Amygdala (tissue), 56 donors: Measurements from ENCODE around the gene AUTS2.
A peak's percentile ranks its signal among the peaks of the same experiment; 100 is the strongest.

Source experiments
- DNase-seq, 56 donors: peaks; one replicate each; lab custom pipeline; 2025; lab: John Stamatoyannopoulos, UW

AUTS2 gene

GRCh38 chr7:70698219-70698832, 1100.1 kb downstream of the AUTS2 start:
- DNase-seq, result peak in 17 of 56 donors; percentile 1 to 67 (median 20)

GRCh38 chr7:70699271-70699670, 1101.0 kb downstream of the AUTS2 start:
- no peak for DNase-seq

GRCh38 chr7:70700055-70700940, 1102.0 kb downstream of the AUTS2 start:
- no peak for DNase-seq

- no peak for DNase-seq
Observed at GRCh38 chr7:70700941-70701425, 1102.7 kb downstream of the AUTS2 start.

- DNase-seq, result no peak
Observed at GRCh38 chr7:70701477-70701876, 1103.2 kb downstream of the AUTS2 start.

- no peak for DNase-seq
Observed at GRCh38 chr7:70701991-70702390, 1103.7 kb downstream of the AUTS2 start.

GRCh38 chr7:70703785-70704184, 1105.5 kb downstream of the AUTS2 start:
- no peak for DNase-seq

- no peak for DNase-seq
Observed at GRCh38 chr7:70704831-70705346, 1106.6 kb downstream of the AUTS2 start.

GRCh38 chr7:70706204-70706603, 1107.9 kb downstream of the AUTS2 start:
- no peak for DNase-seq

GRCh38 chr7:70706698-70707097, 1108.4 kb downstream of the AUTS2 start:
- no peak for DNase-seq

- DNase-seq, result no peak
Observed at GRCh38 chr7:70707823-70708243, 1109.6 kb downstream of the AUTS2 start.

- no peak for DNase-seq
Observed at GRCh38 chr7:70710011-70710480, 1111.8 kb downstream of the AUTS2 start.

- no peak for DNase-seq
Observed at GRCh38 chr7:70710651-70711050, 1112.4 kb downstream of the AUTS2 start.

- no peak for DNase-seq
Observed at GRCh38 chr7:70711452-70711851, 1113.2 kb downstream of the AUTS2 start.

- DNase-seq, result no peak
Observed at GRCh38 chr7:70712942-70713341, 1114.7 kb downstream of the AUTS2 start.

GRCh38 chr7:70714506-70715038, 1116.3 kb downstream of the AUTS2 start:
- DNase-seq, result no peak

- no peak for DNase-seq
Observed at GRCh38 chr7:70717553-70718329, 1119.5 kb downstream of the AUTS2 start.

GRCh38 chr7:70719125-70719524, 1120.8 kb downstream of the AUTS2 start:
- no peak for DNase-seq

GRCh38 chr7:70720191-70720873, 1122.1 kb downstream of the AUTS2 start:
- no peak for DNase-seq

- no peak for DNase-seq
Observed at GRCh38 chr7:70721500-70721899, 1123.2 kb downstream of the AUTS2 start.
